NCI-H69 (cell line): ENCODE results near the gene PSPC1.
"Not testable (repeated sequence)": the region's sequence is repeated elsewhere in the genome, so short reads cannot be mapped to it uniquely, and the experiment has no call there.

ENCODE experiments used
- DNase-seq: peaks from one replicate; lab custom pipeline; 2025; lab: John Stamatoyannopoulos, UW

PSPC1 gene, protein sequence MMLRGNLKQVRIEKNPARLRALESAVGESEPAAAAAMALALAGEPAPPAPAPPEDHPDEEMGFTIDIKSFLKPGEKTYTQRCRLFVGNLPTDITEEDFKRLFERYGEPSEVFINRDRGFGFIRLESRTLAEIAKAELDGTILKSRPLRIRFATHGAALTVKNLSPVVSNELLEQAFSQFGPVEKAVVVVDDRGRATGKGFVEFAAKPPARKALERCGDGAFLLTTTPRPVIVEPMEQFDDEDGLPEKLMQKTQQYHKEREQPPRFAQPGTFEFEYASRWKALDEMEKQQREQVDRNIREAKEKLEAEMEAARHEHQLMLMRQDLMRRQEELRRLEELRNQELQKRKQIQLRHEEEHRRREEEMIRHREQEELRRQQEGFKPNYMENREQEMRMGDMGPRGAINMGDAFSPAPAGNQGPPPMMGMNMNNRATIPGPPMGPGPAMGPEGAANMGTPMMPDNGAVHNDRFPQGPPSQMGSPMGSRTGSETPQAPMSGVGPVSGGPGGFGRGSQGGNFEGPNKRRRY

DNA sequence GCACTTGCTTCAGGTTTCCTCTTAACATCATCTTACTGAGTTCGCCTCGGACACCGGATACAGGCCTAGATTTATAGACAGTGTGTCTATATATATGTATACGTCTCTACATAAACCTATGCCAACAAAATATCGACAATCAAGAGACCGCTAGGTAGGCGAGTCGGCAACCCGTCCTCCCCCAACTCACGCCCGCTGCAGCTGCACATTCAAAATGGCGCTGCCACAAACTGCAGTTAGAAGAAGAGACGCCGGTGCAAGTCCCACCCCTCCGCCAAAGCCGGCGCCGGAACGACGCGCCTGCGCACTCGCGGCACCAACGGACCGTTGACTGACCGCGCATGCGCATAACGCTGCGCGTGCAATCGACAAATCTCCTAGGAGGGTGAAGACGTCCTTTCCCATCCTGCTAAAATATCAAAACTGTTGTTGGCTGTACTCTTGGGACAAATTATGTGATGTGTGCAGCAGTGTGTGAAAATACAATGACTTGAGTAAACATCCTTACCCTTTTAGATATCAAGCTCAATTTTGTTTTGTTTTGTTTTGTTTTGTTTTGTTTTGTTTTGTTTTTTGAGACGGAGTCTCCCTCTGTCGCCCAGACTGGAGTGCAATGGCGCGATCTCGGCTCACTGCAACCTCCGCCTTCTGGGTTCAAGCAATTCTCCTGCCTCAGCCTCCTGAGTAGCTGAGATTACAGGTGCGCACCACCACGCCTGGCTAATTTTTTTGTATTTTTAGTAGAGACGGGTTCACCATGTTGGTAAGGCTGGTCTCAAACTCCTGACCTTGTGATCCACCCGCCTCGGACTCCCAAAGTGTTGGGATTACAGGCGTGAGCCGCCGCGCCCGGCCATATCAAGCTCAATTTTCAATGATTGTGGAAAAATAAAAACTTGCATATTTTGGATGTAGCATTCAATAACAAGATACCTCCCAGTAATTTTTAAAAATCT, at the start of gene PSPC1:
PSPC1 (minus strand) TSS at position 219 of the 956 bp plus-strand sequence; CDS start at position 31, 188 bp downstream.
- peak; percentile 90 for DNase-seq

DNA sequence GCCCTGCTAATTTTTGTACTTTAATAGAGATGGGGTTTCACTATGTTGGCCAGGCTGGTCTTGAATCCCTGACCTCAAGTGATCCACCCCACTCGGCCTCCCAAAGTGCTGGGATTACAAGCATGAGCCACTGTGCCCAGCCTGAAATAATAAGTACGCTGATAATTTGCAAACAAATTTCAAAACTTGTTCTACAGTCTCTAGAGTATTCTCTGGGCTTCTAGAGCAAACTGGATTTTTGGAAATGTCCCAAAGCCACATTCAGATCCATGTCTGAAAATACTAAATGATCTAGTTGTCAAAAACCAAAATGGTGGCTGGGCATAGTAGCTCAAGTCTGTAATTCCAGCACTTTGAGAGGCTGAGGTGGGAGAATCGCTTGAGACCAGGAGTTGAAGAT, 39.9 kb upstream of the PSPC1 start:
- DNase-seq, result no peak

DNA sequence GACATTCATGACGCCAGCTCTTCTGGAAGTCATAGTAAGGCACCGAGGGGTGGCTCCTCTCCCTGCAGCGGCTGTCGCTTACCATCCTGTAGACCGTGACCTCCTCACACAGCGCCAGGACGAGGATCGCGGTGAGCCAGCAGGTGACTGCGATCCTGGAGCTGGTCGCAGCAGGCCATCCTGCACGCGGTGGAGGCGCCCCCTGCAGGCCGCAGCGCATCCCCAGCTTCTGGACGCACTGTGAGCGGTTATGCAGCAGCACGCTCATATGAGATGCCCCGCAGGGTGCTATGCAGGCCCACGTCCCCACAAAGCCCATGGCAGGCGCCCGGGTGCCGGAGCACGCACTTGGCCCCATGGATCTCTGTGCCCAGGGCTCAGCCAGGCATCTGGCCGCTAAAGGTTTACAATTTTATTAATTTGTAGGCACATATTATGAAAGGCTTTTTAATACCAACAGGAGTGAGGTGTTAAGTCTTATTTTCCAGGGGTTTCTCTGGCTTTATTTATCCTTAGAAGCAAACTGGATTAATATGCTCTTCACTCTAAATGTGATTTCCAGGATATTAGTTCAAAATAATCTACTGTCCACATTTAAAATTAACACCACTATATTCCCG, 35.6 kb upstream of the PSPC1 start:
- peak; percentile 0 for DNase-seq

DNA sequence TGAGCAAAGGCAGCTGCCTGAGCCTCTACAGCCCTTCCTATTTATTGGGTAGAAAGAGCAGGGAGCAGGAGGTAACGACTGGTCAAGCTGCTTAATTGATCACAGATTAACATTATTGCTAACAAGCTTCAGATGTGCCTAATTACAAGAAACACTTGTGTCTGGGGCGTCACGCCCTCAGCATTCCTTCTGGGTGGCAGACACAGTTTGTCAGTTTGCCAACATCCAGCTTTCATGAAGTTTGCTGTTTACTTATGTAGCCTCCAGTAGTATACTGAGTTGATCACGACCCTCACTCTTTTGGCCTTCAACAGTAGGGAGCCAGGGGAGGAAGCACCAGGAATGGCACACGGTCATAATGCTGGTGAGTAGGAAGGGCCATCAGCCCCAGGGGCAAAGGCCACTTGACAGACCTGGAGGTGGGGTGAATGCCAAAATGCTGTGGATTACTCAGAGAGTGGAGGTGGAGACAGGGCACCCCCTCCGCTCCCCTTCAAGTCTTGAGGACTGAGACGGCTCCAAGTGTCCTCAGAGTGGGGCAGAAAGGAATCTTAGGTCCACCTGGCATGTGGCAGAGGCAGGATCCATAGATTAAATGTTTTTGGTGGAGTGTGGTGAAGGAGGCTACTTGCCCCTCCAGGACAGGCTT, 34.9 kb upstream of the PSPC1 start:
- no peak for DNase-seq

DNA sequence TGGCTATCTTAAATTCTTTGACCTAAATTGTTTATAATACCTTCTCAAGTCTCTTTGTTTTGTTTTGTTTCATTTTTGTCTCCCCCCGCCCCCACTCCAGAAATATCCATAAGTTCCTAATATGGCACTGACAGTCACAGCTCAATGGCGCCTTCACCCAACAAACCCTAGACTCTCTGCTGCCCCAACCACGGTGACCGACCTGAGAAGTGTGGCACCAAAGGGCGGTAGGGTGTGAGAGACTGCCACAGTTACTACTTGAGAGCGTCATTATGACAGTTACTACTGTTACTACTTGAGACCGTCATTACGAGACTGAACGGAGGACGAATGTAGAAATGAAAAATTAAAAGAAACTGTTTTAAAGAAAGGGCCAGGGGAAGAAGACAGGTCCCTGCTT, 34.4 kb upstream of the PSPC1 start:
- DNase-seq, result no peak

DNA sequence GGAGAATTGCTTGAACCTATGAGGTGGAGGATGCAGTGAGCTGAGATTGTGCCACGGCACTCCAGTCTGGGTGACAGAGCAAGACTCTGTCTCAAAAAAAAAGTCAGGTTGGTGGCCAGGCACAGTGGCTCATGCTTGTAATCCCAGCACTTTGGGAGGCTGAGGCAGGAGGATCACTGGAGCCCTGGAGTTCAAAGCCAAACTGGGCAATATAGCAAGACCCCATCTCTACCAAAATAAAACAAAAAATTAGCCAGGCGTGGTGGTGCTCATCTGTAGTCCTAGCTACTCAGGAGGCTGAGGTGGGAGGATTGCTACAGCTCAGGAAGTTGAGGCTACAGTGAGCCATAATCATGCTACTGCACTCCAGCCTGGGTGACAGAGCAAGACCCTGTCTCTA, 33.1 kb upstream of the PSPC1 start:
- DNase-seq, result not testable (repeated sequence)

DNA sequence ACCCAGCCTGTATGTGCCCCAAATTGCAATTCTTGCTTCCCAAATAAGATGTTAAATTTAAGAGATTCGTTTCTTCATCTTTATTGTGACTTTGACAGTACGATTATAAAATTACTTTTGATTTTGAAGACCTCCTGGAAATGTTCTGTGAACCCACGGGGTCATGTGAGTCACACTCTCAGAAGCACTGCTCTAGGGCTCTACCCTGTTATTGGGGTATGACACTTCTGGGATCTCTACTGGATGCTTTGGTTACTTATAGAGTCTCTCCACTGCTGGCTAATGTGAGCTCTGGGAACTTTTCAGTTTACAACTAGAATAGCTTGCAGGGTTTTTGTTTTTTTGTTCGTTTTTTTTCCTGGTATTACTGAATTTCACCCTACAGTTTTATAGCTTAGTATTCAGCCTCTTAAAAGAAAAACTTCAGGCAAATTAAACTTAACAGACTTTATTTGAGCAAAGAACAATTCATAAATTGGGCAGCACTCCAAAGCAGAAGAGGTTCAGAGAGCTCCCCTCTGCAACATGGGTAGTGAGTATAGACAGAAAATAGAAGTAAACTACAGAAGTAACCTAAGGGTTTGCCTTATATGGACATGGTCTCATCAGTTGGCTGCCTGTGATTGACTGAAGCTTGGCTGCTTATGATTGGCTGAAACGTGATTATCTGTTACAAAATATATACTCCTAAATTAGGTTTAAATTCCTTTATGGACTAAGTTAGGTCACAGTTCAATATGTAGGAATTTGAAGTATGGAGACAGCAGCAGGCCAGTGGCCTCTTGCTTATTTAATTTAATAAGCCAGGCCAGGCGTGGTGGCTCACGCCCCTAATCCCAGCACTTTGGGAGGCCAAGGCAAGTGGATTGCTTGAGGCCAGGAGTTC, 28.5 kb upstream of the PSPC1 start:
- DNase-seq, result no peak

DNA sequence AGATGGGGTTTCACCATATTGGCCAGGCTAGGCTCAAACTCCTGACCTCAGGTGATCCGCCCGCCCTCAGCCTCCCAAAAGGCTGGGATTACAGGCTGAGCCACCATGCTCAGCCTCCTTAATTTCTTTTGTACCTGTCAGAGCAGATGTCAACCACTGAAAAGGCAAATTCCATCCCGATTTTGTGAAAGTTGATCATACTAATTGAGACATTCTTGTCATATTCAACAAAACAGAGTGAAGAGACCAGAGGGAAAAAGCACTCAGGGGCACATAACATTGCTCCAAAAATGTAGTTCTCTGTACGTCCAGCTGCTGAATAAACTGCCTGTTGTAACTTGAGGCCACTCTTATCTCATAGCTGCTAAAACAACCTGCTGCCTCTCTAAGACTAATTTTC, 27.4 kb upstream of the PSPC1 start:
- no peak for DNase-seq

DNA sequence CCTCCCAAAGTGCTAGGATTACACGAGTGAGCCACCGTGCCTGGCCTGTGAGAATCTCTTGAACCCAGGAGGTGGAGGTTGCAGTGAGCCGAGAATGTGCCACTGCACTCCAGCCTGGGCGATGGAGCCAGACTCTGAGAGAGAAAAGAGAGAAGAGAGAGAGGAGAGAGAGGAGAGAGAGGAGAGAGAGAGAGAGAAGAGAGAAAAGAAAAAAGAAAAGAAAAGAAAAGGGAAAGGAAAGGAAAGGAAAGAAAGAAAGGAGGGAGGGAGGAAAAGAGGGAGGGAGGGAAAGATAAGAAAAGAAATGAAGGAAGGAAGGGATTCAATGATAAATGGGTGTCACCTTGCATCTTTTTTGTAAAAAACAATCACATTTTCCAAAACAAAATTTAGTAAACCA, 23.0 kb upstream of the PSPC1 start:
- no peak for DNase-seq

DNA sequence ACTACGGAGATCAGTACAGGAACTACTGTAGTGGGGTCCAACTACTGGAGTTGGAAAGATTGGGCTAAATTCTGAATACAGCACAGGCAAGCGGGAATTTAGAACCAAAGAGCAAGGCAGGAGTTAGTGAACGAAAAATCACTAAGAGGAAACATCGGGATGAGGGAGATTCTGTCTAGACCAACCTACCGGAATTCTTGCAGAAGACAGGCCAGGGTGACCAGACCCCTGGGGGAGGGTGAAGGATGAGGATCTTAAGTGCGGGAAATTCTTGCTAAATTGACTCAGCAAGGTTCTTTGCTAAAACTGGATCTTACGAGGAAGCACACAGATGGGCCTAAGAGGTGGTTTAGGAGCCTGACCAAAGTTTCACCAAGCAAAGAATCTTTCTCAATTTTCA, 13.2 kb upstream of the PSPC1 start:
- no peak for DNase-seq

DNA sequence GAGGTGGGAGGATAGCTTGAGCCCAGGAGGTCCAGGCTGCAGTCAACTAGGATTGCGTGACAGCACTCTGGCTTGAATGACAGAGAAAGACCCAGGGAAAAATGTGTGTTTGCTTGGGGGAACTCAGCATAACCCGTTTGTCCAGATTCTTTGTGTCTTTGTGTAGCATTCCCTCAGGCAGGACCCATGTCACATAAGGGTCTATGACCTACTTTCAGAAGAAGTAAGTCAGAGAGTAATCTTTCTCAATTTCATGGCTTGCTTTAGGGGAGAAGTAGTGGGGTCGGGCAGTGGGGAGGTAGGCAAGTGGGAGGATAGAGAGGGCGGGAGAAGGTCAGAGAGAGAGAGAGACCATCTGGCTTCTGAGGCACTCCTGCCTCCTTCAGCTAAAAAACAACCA, 11.9 kb upstream of the PSPC1 start:
- DNase-seq, result no peak

DNA sequence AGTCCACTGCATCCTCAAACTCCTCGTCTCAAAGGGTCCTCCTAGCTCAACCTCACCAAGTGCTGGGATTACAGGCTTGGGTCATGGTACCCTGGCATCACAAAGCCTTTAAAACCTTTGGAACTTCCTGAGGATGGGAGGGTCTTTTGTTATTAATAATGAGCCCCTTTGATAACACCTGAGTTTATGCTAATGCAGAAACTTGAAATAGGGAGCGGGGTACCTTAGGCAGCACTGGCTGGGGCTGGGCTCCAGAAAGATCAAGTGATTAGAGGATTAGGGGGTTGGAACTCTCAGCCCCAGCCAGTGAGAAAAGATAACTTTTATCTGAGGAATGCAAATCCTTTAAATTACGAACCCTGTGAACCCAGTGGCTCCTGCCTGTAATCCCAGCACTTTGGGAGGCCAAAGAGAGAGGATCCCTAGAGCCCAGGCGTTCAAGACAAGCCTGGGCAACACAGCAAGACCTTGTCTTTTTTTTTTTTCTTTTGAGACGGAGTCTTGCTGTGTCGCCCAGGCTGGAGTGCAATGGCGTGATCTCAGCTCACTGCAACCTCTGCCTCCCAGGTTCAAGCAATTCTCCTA, 9.3 kb upstream of the PSPC1 start:
- DNase-seq, result no peak

DNA sequence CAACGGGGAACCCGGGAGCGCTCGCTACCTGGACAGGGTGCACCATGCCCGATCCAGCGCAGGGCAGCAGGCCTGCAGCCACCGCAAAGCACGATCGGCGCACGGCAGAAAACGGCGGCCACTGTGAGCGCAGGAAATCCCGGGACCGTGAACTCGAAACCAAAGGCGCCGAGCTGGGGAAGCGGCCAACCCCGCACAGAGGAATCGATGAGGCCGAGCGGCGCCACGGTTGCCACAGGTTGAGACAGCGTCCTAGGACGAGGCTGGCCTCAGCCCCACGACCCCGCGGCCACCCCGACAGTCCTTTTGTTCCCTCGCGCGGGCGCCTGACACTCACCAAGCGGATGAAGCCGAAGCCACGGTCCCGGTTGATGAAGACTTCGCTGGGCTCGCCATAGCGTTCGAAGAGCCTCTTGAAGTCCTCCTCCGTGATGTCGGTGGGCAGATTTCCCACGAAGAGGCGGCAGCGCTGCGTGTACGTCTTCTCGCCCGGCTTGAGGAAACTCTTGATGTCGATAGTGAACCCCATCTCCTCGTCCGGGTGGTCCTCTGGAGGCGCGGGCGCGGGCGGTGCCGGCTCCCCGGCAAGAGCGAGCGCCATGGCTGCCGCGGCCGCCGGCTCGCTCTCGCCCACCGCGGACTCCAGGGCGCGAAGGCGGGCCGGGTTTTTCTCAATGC, 557 bp downstream of the PSPC1 start:
- DNase-seq, result peak; percentile 60

DNA sequence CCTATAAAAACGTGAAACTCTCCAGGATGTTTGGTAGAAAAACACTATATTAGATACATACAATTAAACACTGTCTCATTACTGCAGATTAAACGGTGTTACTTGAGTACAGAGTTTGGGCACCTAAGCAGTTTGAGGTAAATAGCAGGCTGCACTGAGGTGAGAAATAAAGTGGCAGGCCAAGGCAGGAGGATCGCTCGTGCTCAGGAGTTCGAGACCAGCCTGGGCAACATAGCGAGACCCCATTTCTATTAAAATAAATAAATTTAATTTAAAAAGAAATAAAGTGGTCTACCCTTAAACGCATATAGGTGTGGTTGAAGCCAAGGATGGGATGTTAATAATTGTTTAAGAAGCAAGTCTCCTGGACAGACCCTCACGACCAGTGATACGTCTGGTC, 1.2 kb downstream of the PSPC1 start:
- DNase-seq, result peak; percentile 18

DNA sequence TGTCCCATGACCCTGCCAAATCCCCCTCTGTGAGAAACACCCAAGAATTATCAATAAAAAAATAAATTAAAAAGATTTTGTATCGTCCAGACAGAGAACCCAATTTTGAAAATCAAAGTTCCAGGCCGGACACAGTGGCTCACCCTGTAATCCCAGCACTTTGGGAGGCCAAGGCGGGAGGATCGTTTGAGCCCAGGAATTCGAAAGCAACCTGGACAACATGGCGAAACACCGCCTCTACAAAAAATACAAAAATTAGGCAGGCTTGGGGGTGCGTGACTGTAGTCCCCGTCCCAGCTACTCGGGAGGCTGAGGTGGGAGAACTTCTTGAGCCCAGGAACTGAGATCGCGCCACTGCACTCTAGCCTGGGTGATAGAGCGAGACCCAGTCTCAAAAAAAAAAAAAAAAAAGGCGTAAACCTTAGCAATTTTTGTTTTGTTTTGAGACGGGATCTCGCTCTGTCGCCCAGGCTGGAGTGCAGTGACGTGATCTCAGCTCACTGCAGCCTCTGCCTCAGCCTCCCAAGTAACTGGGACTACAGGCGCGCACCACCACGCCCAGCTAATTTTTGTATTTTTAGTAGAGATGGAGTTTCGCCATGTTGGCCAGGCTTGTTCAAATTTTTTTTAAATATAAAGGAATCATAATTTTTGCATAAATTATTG, 1.9 kb downstream of the PSPC1 start:
- not testable (repeated sequence) for DNase-seq

DNA sequence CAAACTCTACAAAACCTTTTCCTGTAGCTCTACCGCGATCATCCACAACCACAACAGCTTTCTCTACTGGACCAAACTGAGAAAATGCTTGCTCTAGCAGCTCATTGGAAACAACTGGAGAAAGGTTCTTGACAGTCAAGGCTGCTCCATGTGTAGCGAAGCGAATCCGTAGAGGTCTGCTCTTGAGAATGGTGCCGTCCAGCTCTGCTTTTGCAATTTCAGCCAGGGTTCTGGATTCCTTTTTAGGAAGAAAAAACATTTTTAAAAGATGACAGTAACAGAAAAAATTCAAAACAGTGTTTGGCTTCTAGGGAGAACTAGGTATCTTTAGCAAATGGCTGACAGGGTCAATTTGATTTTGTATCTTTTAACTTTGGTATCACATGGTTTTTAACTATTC, 10.4 kb downstream of the PSPC1 start:
- DNase-seq, result no peak

DNA sequence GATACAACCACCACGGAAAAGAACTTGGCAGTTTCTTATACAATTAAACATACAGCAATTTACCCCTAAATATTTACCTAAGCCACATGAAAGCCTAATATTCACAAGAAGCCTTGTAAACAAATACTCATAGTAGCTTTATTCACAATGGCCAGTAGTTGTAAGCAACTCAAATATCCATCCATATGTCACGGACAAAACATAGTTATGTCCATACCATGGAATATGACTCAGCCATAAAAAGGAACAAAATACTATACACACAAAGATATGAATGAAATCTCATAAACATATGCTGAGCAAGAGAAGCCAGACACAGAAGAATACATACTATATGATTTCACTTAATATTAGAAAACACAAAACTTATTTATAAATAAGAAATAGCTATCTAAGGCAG, 12.9 kb downstream of the PSPC1 start:
- DNase-seq, result no peak

DNA sequence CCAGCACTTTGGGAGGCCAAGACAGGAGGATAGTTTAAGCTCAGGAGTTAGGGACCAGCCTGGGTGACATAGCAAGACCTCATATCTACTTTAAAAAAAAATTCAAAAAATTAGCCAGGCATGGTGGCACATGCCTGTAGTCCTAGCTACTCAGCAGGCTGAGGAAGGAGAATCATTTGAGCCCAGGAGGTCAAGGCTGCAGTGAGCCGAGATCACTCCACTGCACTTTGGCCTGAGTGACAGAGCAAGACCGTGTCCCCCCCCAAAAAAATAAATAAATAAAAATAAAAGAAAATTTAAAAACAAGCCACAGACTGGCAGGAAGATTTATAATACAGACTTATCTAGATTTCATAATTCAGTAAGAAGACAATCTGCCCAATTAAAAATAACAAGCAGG, 14.8 kb downstream of the PSPC1 start:
- DNase-seq, result no peak

DNA sequence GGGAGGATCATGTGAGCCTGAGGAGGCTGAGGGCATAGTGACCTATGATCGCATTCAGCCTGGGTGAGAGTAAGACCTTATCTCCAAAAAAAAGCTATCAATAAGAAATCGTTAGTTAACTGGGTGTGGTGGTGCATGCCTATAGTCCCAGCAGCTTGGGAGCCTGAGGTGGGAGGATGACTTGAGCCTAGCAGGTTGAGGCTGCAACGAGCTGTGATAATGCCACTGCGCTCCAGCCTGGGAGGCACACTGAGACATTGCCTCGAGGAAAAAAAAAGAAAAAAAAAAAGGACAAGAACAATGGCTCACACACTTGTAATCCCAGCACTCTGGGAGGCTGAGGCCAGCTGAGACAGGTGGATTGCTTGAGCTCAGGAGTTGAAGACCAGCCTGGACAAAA, 16.2 kb downstream of the PSPC1 start:
- peak; percentile 1 for DNase-seq
